ENCODE results near the gene STRIP2.
"Not testable (repeated sequence)": the region's sequence is repeated elsewhere in the genome, so short reads cannot be mapped to it uniquely, and the experiment has no call there.

STRIP2 gene

DNA sequence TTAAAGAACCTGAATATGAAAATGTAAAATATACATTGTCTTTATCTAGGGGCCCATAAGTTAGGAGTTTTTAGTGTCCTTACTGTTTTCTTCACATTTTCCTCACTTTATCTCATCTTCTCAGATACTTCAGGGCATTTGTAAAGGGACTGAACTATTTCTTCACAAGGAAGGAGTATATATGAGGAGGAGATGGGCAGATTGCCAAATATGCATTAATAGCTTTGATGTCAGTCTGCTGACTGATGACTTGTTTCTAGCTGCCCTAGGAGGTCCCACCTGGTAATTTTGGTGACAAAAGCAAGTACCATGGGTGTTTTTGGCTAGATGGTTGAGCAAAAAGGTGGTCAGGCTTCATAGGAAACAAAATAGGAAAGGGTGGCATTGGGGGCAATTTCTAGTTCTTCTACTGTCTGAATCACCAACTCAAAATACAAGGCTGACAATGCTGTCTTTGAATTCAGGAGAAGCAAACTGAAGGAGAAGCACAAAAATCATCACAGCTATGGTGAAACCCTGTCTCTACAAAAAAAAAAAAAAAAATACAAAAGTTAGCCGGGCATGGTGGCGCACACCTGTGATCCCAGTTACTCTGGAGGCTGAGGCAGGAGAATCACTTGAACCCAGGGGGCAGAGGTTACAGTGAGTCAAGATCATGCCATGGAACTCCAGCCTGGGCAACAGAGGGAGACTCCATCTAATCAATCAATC, 10.4 kb upstream of the STRIP2 start:
- peak; percentile 22 for DNase-seq

DNA sequence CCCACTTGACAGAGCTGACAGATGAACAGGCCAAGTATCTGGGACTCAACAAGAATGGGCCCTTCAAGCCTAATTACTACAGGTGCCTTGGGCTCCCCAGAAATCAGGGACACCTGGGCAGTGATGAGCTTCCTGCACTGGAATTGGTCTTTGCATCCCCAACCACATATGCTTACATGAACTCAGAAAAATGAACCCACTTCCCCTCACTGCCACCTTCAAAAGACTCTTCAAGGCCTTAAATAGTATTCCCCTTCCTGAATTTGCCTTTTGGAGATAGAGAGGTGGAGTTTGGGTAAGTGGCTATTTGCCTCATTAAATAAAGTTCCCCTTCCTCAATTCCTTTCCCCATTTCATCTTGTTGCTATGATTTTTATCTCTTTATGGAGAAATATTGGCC, 7.8 kb upstream of the STRIP2 start:
- DNase-seq: no peak

DNA sequence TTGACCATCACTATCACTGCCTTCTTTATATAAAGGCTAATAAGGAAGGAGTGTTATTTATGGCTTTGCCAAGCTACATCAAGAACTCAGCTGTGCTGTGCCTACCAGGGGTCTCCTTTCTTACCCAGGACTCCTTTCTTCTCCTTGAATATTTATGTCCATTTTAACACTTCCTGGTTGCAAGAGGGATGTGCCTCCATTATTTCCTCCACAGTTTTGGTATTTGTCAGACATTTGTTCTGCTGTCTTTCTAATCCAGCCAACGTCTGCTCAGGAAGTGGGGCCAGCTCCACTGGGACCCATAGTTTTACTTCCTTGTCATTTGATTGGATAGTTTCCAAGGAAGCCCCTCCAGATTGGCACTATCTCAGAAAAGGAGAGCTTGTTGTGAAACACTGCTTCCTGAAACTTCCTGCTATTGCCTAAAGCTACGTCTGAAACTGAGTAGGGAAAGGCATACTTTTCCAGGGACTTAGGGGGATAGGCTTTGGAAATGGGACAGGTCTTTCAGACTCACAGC, 6.6 kb upstream of the STRIP2 start:
- DNase-seq: no peak

DNA sequence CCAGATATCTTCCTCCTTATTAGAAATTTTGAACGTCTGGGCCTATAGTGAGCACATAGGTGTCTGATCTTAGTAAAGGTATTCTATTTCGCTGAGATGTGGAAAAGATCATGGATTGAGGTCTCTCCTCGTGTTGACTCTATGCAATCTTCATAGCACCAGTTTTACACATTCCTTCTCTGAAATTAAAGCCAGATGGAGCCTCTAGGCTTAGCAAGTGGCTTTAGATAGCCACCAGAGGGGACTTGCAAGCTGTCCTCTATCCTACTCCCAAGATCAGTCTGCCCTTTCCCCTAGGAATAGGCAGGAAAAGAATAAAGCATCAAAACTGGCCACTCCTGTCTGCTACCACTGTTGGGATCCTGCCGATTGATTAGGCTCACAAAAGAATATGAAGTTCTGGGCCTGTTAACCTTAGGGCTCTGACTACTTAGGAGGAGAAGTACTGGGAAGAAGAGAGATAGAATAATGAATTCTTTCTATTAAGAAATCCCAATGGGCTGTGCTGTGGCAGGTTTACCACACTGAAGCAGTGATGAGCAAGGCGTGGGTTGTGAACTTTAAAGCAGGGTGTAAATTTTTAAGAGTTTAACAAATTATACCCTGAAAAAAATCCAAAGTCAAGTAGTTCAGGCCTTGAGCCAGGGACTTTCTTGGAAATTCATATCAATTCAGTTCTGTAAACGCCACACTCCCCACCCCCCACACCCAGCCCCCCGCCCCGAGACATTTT, 2.2 kb upstream of the STRIP2 start:
- DNase-seq: no peak

DNA sequence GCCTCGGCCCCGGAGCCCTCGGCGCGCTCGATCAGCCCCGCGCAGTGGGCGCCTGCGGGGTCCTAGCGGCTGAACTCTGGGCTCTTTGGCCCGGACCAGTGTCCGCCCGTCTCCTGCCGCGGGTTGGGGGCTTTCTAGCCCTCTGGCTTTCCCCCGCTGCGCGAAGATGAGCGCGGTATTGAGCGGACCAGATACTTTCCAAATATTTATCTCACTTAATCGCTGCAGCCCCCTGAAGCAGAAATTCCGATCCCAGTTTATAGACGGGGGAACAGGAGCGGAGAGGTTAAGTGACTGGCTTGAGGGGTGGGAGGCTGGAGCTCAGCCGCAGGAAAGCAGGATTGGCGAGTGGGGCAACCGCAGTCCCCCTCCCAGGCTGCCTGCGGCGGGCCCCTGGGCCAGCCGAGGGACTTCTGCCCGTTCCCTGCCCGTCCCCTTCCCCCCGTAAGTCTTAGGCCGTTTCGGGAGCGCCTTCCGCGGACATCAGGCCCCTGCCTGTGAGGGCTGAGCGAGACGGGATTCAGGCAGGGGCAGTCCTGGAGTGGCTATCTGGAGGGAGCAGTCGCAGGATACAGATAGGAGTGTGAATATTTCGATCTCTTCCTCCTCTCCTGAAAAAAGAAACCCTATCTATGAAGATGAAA, 565 bp downstream of the STRIP2 start:
- DNase-seq: peak; percentile 37

DNA sequence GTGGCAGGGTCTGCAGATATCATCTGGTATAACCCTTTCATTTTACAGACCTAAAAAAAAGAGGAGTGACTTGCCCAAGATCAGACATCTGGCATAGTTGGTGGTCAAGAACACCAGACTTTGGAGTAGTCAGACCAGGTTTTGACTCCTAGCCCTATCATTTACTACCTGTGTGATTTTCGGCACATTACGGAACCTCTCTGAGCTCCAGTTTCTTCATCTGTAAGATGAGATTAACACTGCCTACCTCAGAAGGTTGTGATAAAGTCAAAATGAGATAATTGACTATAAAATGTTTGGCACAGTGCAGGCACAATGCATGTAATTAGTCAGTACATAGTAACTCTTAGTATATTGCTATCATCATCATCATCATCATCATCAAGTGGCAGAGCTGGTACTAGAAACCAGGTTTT, 1.2 kb downstream of the STRIP2 start:
- no peak for DNase-seq

DNA sequence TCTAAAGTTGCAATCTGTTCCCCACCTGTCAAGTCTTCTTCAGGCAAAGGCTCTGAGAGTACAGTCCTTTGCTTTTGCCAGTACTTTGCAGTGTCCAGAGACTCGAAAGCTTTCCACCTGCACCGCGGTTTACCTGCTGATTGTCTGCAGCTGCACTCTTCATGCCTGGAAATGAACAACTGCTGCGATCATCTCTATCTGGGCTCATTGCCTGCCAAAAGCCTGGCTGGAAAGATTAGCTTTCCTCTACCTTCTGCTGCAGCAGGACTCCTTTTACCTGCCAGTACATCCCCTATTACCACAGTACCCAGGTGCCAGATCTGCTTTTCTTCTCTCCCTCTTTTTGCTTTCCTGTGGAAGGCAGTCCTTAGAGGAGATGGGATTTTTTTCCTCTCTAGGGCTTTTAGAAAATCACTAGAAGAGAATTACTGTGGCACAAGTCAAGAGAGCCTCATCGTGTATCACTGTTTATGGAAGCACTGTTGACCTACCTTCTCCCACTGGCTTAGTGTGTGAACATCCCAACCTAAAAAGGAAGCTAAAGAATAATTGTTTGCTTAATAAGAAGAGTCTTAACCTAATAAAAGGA, 2.2 kb downstream of the STRIP2 start:
- no peak for DNase-seq

DNA sequence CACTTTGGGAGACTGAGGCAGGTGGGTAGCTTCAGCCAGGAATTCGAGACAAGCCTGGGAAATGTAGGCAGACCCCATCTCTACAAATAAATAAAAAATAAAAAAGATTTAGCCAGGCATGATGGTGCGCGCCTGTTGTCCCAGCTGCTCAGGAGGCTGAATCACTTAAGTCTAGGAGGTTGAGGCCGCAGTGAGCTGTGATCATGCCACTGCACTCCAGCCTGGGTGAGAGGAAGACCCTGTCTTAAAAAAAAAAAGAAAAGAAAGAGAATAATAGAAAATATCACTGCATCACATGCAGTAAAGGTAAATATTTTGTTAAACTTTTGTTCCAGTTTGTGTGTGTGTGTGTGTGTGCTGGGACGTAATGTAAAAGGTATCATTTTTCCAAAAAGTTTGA, 3.0 kb downstream of the STRIP2 start:
- no peak for DNase-seq

DNA sequence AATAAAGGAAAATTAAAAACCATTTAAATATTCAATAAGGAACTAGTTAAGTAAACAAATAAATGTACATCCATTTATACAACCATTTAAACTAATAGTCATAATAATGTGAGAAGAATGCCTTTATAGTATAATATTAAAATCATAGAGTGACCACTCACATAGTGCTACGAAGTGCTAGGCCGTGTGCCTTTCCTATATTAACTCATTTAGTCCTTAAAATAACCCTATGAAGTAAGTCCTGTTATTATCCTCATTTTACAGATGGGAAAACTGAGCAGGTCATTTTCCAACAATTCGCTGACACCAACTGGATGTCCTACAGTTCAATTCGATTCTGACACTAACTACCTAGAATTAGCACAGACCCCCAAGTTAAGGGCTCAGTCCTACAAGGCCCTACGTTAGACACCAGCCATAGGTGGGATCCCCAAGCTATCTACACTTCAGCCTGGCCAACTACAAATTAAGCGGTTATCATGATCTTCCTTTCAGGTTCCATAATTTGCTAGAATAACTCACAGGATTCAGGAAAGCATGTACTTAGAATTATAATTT, 4.1 kb downstream of the STRIP2 start:
- DNase-seq: no peak

DNA sequence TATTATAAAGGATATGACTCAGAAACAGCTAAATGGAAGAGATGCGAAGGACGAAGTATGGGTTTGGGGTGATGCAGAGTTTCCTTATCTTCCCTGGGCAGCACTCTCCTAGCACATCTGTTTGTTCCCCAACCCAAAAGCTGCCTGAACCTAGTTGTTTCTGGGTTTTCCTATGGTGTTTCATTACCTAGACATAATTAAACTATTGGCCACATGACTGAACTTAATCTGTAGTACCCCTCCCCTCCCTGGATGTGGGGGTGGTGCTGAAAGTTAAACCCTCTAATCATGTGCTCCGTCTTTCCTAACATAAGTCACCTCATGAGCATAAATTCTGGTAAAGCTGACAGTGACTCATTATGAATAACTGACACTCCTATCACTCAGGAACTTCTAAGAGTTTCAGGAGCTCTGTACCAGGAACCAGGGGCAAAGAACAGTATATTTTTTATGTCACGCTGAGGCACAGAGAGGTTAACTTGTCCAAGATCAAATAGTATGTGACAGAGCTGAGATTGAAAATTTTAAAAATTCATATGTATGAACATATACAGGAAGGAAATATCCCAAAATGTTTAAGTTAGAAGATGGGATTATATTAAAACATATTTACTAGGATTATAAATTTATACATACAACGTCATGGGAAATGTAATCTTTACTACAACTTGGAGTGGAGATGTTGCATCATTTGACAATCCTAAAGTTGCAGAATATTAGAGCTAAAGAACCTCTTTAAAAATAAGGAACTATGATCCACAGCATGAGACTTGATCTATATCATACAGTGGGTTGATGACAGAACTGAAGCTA, 4.8 kb downstream of the STRIP2 start:
- DNase-seq: peak; percentile 92

DNA sequence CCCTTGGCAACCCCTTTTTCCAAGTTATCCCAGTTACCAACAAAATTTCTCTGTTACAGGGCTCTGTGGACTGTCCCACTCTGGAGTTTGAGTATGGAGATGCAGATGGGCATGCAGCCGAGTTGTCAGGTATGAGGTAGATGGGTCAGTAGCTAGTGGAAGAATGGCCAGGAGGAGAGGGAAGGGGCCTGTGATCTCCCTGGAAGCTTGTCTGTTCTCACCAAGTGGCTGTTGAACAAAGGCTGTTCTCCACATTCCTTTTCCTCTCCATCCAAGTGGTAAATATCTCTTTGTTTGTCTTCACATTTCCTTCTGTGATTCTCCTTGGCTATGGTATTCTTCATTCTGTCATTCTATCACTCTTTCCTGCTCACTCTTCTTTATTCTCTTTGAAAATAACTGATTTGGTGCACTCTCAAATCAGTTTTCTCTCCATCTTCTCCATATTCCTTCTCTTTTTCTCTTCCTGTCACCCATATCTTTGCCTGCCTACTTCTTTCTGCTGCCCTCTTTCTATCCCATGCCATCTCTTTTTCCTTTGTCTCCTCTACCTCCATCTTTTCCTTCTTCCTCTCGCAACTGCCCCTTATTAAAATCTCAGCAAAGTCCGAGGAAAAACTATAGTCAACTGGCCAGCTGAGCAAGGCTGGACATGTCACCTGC, 5.9 kb downstream of the STRIP2 start:
- no peak for DNase-seq

DNA sequence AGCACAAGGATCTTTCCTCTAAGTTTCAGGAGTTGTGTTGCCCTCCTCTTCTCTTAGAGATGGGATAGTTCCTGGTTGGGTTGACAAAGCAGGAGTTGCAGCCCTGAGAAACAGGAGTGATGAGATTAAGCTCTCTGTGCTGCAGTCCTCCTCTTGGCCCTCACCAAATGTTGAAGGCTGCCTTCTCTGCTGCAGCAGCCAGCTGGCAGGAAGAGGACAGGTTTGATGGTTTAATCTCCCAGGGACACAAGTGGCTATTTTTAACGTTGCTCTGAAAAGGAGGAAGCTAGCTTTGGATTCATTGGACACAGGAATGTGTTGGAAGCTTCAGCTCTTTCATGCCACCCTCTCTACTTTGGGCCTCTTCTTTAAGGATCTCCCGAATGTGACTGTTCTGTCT, 9.4 kb downstream of the STRIP2 start:
- DNase-seq: no peak

DNA sequence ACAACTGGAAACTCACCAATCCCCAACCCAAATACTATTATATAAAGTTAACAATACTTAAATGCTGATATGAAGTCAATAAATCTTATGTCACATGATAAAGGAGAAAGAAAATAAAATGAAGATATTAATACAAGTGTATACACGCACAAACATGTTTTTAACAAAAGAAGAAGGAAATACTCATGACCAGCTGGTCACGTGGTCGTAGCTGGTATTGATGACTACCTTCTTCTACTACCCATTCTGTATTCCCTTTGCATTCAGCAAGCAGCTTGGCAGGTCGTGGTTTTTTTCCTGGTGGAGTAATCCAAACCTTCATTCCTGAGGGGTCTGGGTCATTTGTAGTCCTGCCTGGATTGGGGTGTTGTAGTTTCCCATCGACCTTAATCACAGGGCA, 10.5 kb downstream of the STRIP2 start:
- not testable (repeated sequence) for DNase-seq

DNA sequence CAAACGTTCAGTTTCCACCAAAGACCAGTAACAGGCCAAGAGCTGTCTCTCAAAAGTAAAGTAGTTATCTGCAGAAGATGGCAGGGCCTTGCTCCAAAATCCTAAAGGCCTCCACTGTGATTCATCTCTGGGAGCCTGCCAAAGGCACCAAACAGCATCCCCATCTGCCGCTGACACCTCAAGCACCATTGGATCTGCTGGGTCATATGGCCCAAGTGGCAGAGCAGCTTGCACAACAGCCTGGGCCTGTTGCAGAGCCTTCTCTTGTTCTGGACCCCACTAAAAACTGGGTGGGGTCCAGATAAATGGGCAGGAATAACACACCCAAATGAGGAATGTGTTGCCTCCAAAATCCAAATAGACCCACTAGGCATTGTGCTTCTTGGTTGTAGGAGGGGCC, 12.7 kb downstream of the STRIP2 start:
- peak; percentile 34 for DNase-seq

DNA sequence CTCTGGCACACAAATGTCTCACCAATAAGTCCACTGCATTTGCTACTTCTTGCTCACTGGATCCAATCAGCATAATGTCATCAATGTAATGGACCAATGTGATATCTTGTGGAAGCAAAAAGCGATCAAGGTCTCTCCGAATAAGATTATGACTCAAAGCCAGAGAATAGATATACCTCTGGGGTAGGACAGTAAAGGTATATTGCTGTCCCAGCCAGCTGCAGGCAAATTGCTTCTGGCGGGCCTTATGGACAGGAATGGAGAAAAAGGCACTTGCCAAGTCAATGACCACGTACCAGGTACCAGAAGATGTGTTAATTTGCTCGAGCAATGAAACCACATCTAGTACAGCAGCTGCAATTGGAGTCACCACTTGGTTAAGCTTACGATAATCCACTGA, 13.2 kb downstream of the STRIP2 start:
- not testable (repeated sequence) for DNase-seq

DNA sequence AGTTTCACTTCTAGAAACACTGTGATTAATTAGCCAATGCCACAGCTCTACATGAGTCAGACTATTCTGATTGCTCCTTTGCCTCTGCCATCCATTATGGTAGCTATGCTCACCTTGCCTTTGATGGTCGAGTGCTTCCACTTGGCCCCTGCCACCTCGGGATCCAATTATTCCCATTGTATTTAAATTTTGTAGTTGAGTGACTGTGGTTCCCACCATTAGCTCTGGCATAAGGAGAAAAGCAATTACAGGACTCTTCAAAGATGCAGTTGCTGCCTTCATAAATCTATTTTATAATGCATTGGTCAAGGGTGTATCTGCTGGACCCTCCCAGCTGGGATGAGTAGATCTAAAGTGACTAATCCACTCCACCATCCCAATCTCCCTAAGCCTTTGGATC, 14.4 kb downstream of the STRIP2 start:
- not testable (repeated sequence) for DNase-seq

DNA sequence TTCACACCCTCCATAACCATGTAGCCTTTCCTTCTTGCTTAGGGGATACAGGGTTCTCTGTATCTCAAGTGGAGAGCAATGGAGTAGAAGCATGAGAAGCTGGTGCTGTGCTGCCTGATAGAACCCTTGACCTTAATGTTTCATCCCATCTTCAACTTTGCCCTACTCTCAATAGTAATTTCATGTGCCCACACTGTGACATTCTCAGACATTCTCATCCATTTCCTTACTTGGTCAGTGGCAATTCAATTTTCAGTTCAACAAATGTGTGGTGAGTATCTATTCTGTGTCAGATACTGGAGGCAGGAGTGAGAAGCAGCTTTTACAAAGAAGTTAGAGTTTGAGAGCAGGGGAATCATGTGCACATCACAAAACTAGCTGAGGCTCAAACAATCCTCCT, 16.1 kb downstream of the STRIP2 start:
- no peak for DNase-seq

DNA sequence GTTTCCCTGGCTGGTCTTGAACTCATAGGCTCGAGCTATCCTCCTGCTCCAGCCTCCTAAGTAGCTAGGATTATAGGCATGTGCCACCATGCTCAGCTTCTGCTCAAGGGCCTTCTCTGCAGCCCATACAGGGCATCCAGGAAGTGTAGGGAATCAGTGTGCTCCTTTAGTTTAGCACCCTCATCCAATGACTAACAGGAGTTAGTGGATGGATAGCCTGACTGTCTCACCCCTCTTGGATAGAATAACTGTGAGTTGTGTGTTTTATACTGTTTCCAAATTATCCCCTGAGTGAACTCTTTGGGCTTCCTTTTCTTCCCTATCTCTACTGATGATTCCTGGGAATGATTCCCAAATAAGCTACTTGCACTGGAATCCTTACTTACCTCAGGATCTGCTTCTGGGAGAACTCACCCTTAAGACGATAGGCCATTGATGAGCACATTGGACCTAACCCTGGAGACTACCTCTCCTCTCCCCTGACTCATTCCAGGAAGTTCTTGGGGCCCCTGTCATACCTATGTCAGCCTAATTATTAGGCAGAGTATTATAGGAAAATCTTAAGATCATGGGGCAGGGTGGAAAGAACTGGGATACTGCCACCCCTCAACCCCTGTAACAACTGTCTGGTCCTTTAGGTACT, 18.5 kb downstream of the STRIP2 start:
- no peak for DNase-seq

DNA sequence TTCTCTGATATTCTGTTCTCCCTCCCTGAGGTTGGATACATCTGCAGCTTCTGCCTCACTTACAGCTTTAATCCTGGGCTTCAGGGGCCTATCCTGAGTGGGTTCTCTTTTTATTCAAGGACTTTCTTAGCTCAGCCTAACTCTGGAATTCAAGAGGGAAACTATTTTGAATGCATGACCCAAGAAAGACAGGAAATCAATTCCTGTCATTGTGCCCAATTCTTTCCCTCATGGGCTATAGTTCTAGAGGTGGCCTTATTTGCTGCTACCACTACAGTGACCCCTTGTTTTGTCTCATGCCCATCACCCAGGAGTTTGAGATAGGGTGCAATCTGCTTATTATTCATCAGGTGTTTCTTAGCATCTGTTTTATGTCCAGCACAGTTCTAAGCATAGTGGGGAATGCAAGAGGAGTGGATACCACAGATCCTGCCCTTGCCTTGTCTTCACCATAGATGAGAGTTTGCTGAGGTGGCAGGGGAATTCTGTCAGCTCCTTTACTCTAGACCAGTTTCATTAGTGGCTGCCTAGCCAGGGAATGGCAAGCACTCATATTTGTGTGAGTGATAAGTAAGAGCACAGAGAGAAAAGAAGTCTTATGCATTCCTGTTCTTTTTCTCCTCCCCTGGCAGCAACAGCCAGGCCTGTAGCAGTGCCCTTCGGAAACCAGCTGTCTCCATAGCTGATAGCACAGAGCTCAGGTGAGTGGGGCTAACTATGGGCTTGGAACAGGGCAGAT, 19.4 kb downstream of the STRIP2 start:
- no peak for DNase-seq

DNA sequence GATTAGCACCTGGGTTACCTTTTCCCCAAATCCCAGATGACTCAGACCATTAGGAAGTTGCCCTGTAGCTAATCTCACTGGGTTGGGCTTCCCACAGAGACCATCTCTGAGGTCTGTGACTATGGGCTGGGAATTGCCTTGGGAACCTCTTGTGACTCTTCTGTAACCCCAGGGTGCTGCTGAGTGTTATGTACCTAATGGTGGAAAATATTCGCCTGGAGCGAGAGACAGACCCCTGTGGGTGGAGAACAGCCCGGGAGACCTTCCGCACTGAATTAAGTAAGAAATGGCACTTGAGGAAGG, 20.0 kb downstream of the STRIP2 start:
- no peak for DNase-seq

DNA sequence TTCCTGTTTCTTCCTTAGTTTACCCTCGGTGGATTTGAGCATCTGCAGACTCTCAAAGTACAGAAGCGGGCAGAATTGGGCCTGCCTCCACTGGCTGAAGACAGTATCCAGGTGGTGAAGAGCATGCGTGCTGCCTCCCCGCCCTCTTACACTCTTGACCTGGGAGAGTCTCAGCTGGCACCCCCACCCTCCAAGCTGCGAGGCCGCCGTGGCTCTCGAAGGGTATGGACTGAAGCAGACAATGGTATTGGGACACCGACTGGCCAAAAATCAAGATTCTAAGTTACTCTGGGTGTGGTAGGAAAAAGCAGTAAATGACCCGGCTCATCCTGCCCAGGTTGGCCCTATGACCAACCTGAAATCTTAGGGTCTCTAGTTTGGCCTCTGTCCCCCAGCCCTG, 22.2 kb downstream of the STRIP2 start:
- no peak for DNase-seq
